Measurements from ENCODE around the gene ABHD14A.
"Not testable (repeated sequence)": the region's sequence is repeated elsewhere in the genome, so short reads cannot be mapped to it uniquely, and the experiment has no call there.

DNA sequence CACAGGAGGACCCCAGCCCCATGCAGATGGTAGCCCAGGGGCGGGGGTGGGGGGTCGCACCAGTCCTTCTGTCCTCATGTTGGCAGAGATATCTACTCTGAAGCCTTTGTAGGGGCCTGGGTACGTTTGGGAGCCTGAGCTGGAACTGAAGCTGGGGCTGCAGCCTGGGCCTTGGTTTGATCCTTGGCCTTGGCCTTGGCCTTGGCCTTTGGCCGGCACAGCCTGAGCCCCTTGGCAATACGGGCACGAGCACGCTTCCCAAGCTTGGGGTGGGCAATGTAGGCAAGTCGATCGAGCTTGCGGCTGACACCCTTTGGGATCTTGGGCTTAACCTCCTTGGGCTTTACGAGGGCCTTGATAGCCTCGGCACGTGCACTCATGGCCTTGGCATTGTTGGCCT is 18.8 kb downstream of the ABHD14A start:
- TF ChIP-seq EZH2 (IDR thresholded peaks at IDR 0.05; ENCODE audit: low read depth) = not testable (repeated sequence)
- TF ChIP-seq, protein P1, sequence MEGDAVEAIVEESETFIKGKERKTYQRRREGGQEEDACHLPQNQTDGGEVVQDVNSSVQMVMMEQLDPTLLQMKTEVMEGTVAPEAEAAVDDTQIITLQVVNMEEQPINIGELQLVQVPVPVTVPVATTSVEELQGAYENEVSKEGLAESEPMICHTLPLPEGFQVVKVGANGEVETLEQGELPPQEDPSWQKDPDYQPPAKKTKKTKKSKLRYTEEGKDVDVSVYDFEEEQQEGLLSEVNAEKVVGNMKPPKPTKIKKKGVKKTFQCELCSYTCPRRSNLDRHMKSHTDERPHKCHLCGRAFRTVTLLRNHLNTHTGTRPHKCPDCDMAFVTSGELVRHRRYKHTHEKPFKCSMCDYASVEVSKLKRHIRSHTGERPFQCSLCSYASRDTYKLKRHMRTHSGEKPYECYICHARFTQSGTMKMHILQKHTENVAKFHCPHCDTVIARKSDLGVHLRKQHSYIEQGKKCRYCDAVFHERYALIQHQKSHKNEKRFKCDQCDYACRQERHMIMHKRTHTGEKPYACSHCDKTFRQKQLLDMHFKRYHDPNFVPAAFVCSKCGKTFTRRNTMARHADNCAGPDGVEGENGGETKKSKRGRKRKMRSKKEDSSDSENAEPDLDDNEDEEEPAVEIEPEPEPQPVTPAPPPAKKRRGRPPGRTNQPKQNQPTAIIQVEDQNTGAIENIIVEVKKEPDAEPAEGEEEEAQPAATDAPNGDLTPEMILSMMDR (conservative IDR thresholded peaks at IDR 0.05) = not testable (repeated sequence)

All from PC-9 (cell line).